OCI-LY1 (cell line): ENCODE results near the gene ARF5.

Experiments used
- H2AFZ ChIP-seq: fragments of 200-600 bp; sonication (generic), shearing (Covaris generic); 2 replicates; pipeline ENCODE4 v1.6.0; 2014; ENCODE audit warnings: antibody characterized with exemption, mild to moderate bottlenecking, low read length
- H3F3A ChIP-seq: fragments of 200-600 bp; sonication (generic), shearing (Covaris generic); 2 replicates; pipeline ENCODE4 v1.6.0; 2014; ENCODE audit warnings: mild to moderate bottlenecking, antibody characterized with exemption, low read length, moderate library complexity; ENCODE audit not compliant: insufficient read depth
- H3K27ac ChIP-seq: fragments of 200-600 bp; sonication (generic); 2 replicates; pipeline ENCODE4 v1.5.1; 2014; ENCODE audit warnings: low read length, mixed run types, mild to moderate bottlenecking, low read depth; ENCODE audit not compliant: poor library complexity, severe bottlenecking
- H3K27me3 ChIP-seq: fragments of 200-600 bp; sonication (generic); 2 replicates; pipeline ENCODE4 v1.6.0; 2014; ENCODE audit warnings: antibody characterized with exemption, mild to moderate bottlenecking, low read length, moderate library complexity; ENCODE audit not compliant: insufficient read depth
- H3K36me3 ChIP-seq: fragments of 200-600 bp; sonication (generic); 2 replicates; pipeline ENCODE4 v1.6.1; 2014; ENCODE audit warnings: mild to moderate bottlenecking, antibody characterized with exemption, low read length, moderate library complexity, mixed read lengths; ENCODE audit not compliant: insufficient read depth
- H3K4me1 ChIP-seq: fragments of 200-600 bp; sonication (generic); 2 replicates; pipeline ENCODE4 v1.5.1; 2014; ENCODE audit warnings: mild to moderate bottlenecking, low read length, moderate library complexity; ENCODE audit not compliant: insufficient read depth, severe bottlenecking
- H3K4me2 ChIP-seq: fragments of 200-600 bp; sonication (generic), shearing (Covaris generic); 2 replicates; pipeline ENCODE4 v1.6.1; 2014; ENCODE audit warnings: low read length
- H3K4me3 ChIP-seq: fragments of 200-600 bp; sonication (generic); 2 replicates; pipeline ENCODE4 v1.5.1; 2014; ENCODE audit warnings: low read length, low read depth, mild to moderate bottlenecking, mixed read lengths; ENCODE audit not compliant: poor library complexity, severe bottlenecking
- H3K79me2 ChIP-seq: fragments of 200-600 bp; shearing (Covaris generic); 2 replicates; pipeline ENCODE4 v1.6.1; 2016; ENCODE audit warnings: mixed run types, low read length, mixed read lengths; ENCODE audit not compliant: insufficient read depth
- H3K9ac ChIP-seq: fragments of 200-600 bp; sonication (generic), shearing (Covaris generic); 2 replicates; pipeline ENCODE4 v1.6.1; 2014; ENCODE audit warnings: mild to moderate bottlenecking, low read length, mixed read lengths
- H3K9me2 ChIP-seq: fragments of 200-600 bp; sonication (generic), shearing (Covaris generic); 2 replicates; pipeline ENCODE4 v1.6.1; 2014; ENCODE audit warnings: low read depth, mild to moderate bottlenecking, low read length, mixed read lengths
- H3K9me3 ChIP-seq: fragments of 200-600 bp; shearing (Covaris generic); 2 replicates; pipeline ENCODE4 v1.6.1; 2014; ENCODE audit warnings: low read length, mixed read lengths
- H4K20me1 ChIP-seq: fragments of 200-600 bp; sonication (generic), shearing (Covaris generic); 2 replicates; pipeline ENCODE4 v1.6.0; 2016; ENCODE audit warnings: mild to moderate bottlenecking, low read length; ENCODE audit not compliant: insufficient read depth
- EZH2 ChIP-seq: fragments of 200-600 bp; sonication (generic), shearing (Covaris generic); IDR thresholded peaks from 2 replicates; pipeline ENCODE4 v1.8.0; 2017; ENCODE audit warnings: borderline replicate concordance, mixed run types, mild to moderate bottlenecking, antibody characterized with exemption, low read length, moderate library complexity, mixed read lengths
- TF ChIP-seq, protein P1 (sequence below): fragments of 200-600 bp; sonication (generic), shearing (Covaris generic); IDR thresholded peaks from 2 replicates; pipeline ENCODE4 v1.5.1; 2017; ENCODE audit warnings: mild to moderate bottlenecking, antibody characterized with exemption, low read length, moderate library complexity, mixed read lengths

ARF5 gene

GRCh38 chr7:127632276-127632910 lies 44.2 kb downstream of the ARF5 start:
- Histone ChIP-seq H3K36me3 (no peaks in the 10 kb centered on the region; the same call in 1 of the 2 replicates), H3K79me2 (no peaks in the 10 kb centered on the region), H3F3A (no peaks in the 10 kb centered on the region), H4K20me1 (no peaks in the 10 kb centered on the region), H3K27ac (no peak overlapping the region), H3K4me1 (no peaks in the 10 kb centered on the region), H3K9ac (no peak overlapping the region), H3K4me2 (no peak overlapping the region), H3K4me3 (no peak overlapping the region), H3K27me3 (peaks cover 4% of the 10 kb centered on the region; the same call in 1 of the 2 replicates), H2AFZ (no peak overlapping the region), H3K9me3 (peaks cover 3% of the 10 kb centered on the region; the same call in 1 of the 2 replicates), H3K9me2 (no peaks in the 10 kb centered on the region)
- TF ChIP-seq EZH2 = no peak
- TF ChIP-seq, protein P1, sequence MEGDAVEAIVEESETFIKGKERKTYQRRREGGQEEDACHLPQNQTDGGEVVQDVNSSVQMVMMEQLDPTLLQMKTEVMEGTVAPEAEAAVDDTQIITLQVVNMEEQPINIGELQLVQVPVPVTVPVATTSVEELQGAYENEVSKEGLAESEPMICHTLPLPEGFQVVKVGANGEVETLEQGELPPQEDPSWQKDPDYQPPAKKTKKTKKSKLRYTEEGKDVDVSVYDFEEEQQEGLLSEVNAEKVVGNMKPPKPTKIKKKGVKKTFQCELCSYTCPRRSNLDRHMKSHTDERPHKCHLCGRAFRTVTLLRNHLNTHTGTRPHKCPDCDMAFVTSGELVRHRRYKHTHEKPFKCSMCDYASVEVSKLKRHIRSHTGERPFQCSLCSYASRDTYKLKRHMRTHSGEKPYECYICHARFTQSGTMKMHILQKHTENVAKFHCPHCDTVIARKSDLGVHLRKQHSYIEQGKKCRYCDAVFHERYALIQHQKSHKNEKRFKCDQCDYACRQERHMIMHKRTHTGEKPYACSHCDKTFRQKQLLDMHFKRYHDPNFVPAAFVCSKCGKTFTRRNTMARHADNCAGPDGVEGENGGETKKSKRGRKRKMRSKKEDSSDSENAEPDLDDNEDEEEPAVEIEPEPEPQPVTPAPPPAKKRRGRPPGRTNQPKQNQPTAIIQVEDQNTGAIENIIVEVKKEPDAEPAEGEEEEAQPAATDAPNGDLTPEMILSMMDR = no peak

DNA sequence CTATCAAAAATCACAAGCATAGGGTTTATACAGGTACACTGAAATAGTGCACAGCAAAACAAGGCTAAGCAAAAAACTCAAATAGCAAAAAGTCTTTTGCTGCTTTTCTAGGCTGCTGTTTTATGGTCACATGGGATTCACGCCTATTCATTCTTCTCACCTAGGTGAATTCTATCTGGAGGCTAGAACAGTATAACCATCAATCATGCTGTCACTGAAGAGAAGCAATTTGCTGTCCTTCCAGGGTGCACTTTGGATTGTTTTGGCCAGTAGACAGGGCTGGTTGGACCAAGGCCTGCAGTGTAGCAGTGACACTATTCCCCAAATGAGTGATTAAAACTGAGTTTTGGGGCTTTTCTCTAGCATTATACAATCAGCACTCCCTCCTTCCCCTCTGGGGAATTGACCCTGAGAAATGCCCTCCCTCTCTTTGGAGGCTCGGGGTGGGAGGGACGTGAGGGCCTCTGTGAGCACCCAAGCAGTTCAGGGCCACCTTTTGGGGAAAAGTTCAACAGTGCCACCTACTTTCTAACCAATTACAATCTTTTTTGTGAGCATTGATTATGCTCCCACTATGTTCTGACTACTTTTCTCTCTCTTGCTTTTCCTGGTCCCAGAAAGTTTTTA lies 47.6 kb downstream of the ARF5 start:
- Histone ChIP-seq H3K4me2 (no peak overlapping the region), H3K9ac (no peak overlapping the region), H3K9me3 (peaks cover 3% of the 10 kb centered on the region; the same call in 1 of the 2 replicates), H3K4me3 (no peak overlapping the region), H3K27ac (no peak overlapping the region), H3K79me2 (no peaks in the 10 kb centered on the region), H3K36me3 (no peaks in the 10 kb centered on the region; the same call in 1 of the 2 replicates), H4K20me1 (no peaks in the 10 kb centered on the region), H2AFZ (no peak overlapping the region), H3F3A (no peaks in the 10 kb centered on the region), H3K27me3 (peaks cover 8% of the 10 kb centered on the region; the same call in 1 of the 2 replicates), H3K4me1 (no peaks in the 10 kb centered on the region), H3K9me2 (no peaks in the 10 kb centered on the region)
- no peak for TF ChIP-seq EZH2
- TF ChIP-seq, protein P1 = no peak

DNA sequence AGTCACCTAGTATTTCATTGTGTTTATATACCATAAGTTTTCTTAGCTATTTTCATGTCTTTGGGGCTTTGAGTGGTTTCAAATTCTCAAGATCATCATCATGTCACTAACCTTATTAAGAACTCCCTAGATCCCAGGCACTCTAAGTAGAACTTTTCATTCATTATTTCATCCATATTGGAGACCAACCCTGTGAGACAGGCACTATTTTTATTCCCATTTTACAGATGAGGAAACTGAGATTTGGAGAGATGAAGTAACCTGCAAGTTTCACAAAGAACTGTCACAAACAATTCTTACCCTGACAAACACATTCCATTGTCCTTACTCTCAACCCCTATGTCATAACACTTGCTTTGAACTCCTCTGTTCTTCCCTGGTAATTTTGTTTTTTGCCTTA lies 50.0 kb downstream of the ARF5 start:
- H3K4me2 ChIP-seq = no peak overlapping the region
- H3K36me3 ChIP-seq = no peaks in the 10 kb centered on the region; the same call in 1 of the 2 replicates
- no peaks in the 10 kb centered on the region for H3K79me2 ChIP-seq
- H3K4me3 ChIP-seq = no peak overlapping the region
- peaks cover 16% of the 10 kb centered on the region; the same call in 1 of the 2 replicates for H3K27me3 ChIP-seq
- no peak overlapping the region for H2AFZ ChIP-seq
- no peaks in the 10 kb centered on the region for H3F3A ChIP-seq
- H3K9me3 ChIP-seq = peaks cover under 1% of the 10 kb centered on the region; the same call in 1 of the 2 replicates
- H4K20me1 ChIP-seq = no peaks in the 10 kb centered on the region
- no peaks in the 10 kb centered on the region for H3K9me2 ChIP-seq
- no peak for TF ChIP-seq EZH2
- TF ChIP-seq, protein P1 = no peak
- no peak overlapping the region for H3K27ac ChIP-seq
- no peaks in the 10 kb centered on the region for H3K4me1 ChIP-seq
- H3K9ac ChIP-seq = no peak overlapping the region
